ENCODE measurements around the gene PIK3C2G.

PIK3C2G gene

DNA sequence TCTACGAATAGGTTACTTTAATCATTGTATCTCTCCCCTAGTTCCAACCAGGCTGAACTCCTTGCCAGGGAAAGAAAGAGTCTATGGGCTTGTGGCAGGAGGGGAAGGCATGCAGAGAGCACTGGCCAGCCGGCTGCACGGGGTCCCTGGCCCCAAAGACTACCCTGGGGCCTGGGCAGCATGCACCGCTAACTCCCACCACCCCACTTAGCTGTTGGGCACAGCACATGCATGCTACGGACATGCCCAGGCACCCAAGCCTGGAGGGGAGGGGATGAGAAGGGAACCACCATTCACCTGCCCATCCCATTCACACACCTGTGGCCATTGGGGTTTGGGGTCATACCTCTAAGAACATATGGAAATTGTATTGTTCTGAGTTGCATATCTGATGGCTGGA lies 94.1 kb downstream of the PIK3C2G start:
- no peak for DNase-seq

DNA sequence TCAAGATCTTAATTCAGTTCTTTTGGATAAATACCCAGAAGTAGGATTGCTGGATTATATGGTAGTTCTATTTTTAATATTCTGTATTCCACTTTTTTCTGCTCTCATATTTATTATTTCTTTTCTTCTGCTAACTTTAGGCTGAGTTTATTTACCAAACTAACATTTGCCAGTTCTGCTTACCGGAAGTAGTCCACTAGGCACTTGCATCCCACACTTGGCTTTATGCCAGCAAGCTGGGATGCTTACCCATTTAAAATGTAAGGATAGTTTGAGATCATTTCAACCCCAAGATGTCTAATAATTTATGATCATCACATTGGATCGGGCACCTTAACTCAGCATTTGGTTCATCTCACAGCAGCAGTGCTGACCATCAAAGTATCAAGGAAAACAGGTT lies 96.8 kb downstream of the PIK3C2G start:
- no peak for DNase-seq

DNA sequence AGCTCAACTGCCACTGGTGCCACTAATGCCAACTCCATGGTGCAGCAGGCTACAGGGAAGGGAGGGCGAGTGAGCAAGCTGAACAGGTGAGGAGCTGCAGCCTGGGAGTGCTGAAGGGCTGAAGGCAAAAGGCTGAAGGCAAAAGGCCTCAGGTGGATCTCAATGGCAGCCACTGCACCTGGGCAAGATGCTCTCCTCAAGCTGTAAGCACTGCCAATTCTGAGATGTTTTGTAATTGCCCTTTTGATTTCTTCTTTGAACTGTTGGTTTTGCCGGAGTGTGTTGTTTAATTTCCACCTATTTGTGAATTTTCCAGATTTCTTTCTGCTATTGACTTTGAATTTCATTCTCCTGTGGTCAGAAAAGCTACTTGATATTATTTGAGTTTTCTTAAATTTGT lies 97.6 kb downstream of the PIK3C2G start:
- no peak for DNase-seq

DNA sequence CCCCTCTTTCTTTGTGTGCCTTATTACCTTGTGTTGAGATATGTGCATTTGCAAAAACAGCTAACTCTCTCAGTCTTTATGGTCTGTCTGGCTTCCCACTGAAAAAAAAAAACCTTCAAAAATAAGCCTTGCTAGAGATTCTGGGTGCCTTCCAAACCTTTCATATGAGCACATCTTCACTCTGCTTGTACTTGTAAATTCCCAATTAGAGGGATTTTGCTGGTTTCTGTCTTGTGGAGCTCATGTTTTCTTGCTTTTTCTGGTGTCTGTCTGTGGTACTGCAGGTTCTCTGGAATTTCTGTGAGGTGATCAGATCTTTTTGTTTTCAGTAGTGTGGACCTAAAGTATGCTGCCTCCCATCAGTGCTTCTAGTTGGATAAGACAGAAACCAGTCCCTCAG lies 100.1 kb downstream of the PIK3C2G start:
- DNase-seq = no peak

DNA sequence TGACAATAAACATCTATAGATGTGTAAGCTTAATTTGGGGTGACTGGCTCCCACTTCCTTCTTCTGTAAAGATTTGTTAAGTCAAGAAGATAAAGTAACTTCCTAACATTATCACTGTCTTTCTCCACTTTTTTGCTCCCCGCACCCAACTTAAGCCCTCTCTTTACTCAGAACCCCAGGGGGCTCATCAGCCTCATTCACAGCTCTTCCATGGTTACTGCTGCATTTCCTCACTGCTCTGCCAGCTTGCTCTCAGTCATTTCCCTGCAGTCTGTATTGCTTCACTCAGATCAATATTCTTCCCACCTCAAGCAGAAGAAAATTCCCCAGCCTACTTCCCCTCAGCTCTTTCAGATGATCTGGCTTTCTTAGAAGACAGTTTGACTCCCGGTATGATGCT lies 102.0 kb downstream of the PIK3C2G start:
- DNase-seq = no peak

DNA sequence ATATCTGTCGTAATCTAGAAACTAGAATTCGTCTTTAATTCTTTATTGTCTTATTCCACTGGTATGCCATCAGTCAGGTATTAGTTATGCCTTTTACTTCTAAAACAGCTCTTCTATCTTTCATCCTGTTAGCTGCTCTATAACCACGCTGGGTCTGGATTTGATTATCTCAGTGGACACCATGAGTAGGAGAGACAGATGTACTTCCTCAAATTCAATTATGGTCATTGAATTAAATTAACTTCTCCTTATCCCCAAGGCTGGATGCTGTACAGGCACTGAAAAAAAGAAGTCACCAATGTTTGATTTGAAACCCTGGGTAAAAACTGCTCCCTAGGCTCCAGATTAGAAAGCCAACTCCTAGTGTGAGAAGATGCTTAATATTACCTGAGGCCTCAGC lies 107.3 kb downstream of the PIK3C2G start:
- DNase-seq = no peak

DNA sequence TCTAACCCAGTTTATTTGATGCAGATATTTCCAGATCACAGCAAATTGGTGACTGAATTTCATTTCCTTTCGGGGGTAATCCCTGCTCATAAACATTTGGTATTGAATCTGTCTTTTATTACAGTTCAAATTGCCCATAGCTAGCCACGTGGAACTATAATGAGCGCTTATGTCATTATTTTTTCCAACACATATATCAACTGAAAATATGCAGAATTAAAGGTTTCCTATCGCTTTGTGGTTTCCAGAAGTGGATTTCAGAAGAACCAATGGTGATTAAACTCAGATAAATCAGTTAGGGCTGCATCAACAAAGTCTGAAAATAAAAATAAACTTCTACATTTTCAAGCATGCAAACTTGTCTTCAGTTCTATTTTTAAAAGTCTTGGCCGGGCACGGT lies 111.9 kb downstream of the PIK3C2G start:
- no peak for DNase-seq

DNA sequence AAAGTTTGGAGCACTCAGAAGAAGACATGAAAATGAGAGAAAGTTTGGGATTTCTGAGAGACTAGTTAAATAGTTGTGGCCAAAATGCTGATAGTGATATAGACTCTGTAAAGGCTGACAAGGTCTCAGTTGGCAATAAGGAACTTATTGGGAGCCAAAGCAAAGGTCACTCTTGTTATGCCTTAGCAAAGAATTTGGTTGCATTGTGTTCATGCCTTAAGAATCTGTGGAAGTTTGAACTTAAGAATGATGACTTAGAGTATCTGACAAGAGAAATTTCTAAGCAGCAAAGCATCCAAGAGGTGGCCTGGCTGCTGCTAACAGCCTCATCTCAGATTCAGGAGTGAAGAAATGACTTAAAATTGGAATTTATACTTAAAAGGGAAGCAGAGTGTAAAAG lies 113.8 kb downstream of the PIK3C2G start:
- DNase-seq = no peak

DNA sequence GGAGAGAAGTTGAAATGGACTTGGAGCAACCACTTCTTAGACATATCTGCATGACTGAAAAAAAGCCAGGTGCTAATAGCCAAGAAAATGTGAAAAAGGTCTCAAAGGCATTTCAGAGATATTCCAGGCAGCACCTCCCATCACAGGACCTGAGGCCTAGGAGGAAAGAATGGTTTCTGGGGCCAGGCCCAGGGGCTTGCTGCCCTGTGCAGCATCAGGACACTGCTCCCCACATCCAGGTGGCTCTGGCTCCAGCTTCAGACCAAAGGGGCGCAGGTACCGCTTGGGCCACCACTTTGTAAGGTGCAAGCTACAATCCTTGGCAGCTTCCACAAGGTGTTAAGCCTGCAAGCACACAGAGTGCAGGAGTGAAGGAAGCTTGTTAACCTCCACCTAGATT lies 114.3 kb downstream of the PIK3C2G start:
- DNase-seq = no peak

DNA sequence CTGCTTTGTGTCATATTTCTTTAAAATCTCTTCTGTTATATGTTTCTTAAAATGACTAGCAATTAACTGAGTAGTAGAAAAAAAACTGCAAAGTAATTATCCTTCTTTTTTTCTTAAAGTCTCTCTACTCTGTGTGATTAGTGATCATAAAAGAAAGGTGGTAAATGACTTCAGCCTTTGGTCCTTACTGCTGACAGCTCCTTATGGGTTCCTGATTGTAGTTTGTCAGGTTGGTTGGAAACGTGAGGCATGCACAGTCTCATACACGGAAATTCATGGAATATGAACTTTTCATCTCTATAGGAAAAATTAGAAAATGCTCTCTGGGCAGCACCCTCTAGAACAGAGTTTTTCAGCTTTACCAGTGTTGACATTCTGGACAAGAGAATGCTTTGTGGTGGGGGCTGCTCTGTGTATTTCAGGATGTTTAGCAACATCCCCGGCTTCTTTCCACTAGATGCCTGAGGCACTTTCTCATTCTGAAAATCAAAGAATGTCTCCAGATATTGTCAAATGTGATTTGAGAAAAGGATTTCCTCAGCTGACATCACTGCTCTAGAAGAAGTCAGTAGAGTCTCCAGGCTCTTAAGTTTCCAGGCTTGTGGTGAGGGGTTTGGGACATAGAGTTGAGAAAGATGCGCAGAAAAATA lies 121.0 kb downstream of the PIK3C2G start:
- no peak for DNase-seq

DNA sequence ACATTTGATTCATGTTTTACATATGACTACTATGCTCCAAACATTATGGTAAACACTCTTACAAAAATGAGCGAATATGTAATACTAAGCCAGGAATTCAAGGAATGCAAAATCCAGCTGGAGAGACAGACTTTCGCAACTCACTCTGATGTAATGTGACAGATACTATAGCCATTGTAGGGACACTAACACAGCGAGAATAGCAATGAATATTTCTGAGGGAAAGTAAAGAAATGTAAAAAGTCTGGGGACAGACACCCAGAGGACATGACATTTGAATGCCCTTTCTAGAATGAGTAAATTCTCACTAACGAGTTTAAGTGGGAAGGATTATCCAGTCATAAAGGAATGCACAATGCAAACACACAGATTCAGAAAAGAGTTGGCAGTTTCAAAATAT lies 121.9 kb downstream of the PIK3C2G start:
- no peak for DNase-seq

DNA sequence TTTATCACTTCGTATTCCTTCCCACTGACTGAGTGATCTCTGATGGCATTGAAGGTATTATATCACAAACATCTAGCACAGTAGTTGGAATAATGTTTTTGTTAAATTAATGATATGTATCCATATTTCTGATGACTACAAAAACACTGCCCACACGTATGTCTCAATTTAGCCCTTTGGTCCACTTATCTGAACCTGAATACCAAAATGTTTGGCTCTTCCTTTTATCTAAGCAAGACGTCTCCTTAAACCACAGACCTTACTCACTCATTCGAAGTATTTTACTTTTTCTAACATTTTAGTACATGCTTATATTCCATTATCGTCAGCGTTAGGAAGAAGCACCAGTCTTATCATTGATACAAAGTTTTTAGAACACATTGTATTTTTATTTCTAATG lies 126.4 kb downstream of the PIK3C2G start:
- no peak for DNase-seq

DNA sequence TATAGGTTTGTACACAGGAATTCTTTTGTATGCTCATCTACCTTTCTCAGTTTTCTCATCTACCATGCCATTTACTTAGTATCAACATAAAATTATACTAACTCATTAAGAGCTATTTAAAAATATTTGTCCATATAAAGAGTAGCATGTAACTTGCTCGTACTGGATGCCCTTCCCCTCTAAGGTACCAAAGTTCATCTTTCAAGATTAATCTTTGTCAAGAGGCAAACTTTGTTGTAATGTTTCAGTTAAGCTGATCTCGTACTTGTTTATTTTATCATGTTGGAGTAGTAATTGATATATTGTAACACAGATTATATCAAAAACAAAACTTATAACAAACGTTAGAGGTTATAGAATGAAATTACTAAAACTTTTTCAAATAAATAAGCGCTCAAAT lies 128.5 kb downstream of the PIK3C2G start:
- no peak for DNase-seq

DNA sequence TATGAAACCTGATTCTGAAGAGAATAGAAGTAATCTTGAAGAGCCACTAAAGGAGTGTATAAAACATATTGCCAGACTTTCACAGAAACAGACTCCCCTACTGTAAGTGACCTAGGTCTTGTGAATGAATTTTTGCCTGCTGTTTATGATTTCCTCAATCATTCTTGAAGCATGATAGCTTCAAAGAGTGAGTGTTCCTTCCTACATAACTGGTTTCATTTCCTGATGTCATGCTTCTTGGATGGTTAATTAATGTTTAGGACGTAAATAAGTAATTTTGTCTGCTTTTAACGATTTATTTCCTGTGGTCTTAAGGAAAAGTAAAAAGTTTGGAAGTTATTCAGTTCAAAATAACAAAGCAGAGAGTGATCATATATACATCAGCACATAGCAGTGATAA lies 129.8 kb downstream of the PIK3C2G start:
- no peak for DNase-seq

DNA sequence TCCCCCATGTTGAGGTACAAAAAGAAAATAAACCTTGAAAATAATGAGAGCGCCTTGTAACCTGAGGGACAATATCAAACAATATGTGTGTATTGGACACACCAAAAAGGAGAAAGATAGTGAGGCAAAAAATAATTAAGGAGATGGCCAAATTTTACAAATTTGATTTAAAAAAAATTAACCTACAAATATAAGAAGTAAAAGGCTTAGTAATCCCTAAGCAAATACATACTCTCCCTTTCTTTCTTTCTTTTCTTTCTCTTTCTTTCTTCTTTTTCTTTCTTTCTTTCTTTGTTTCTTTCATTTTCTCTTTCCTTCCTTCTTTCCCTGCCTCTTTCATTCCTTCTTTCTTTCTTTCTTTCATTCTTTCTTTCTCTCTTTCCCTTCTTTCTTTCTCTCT lies 133.4 kb downstream of the PIK3C2G start:
- DNase-seq = no peak

DNA sequence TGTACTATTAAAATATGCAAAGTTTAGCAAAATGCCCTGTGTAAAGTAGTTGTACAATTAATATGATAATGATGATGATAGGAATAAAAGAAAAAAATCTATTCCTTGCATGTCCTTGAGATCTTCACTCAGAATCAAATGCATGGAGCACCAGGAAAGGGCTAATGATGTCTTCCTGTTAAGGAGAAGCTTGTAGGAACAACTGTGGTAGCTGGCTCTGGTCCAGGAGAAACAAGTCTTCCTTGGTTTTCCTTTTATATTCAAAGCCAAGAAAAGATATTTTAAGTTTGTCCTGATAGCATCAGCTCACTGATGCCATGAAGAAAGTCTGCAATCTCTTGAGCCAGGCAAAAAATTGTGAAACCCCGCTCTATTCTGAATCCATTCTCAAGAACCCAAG lies 138.9 kb downstream of the PIK3C2G start:
- no peak for DNase-seq

DNA sequence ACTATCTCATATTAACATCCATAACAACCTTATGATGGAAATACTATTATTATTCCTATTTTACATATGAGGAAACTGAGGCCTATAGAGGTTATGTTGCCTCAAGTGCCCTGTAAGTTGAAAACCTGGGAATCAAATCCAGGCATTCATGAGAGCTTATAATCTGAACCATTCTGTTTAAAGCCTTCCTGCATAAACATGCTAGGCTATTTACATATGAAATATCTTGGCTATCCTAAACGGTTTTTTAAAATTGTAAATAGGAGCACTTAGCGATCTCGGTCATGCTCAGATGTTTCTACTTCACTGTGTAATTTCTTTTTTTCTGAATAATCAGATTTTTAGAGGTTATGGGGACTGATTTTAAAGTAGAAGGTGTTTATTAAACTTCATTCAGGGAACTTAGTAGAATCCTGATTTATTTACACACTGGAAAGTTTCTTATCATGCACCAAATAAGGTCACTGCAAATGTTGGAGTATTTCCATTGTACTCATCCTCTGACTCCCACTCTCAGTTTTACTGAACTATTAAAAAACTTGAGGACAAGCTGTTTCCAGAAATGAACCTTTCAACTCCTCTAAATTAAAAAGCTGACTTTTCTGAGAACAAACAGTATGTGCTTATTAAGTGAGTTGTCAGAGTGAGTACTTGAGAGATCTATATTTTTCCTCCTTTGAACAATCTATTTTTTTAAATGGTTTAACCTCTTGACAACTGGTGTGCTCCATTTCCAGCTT lies 141.7 kb downstream of the PIK3C2G start:
- no peak for DNase-seq

DNA sequence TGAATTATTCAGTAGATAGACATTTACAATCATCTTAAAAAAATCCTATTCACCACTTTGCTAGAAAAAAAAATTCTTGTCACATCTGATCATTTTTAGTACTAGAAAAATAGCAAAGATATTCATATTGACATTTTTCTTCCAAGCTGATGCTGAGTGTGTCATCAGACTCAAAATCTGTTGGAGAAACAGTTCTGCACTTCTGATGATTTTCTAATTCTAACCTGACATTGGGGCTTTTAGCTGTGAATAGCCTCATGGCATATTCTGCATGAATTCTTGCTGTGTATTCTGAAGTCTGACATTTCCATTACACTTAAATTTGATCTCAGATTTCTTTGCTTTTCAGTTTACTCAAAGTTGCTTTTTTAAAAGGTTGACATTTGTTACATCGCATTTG lies 150.1 kb downstream of the PIK3C2G start:
- DNase-seq = no peak

DNA sequence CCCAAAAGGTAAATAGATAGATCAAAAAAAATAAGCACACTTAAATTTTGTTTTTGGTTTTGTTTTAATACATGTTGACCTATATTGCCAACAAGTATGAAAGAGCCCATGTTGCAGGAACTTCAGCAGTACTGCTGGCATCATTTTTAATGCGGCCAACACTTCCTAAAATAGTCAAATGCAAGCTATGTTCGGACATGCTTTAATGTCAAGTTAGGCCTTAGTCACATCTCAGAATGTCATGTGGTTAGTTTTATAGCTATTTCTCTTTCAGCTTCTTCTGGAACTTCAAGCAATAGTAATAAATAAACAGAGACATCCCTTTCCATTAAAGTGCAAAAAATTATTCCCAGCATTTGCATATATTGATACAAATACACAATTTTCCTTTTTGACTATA lies 153.4 kb downstream of the PIK3C2G start:
- DNase-seq = no peak

DNA sequence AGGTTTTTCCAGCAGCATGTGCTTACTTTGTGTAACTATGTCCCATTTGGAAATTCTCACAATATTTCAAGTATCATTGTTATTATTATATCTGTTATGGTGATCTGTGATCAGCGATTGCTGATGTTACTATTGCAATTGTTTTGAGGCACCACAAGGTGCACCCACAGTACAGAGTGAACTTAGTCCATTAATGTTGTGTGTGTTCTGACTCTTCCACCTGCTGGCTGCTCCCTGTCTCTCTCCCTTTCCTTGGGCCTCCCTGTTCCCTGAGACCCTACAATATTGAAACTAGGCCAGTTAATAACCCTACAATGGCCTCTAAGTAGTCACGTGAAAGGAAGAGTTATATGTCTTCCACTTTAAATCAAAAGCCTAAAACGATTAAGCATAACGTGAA lies 153.9 kb downstream of the PIK3C2G start:
- no peak for DNase-seq

DNA sequence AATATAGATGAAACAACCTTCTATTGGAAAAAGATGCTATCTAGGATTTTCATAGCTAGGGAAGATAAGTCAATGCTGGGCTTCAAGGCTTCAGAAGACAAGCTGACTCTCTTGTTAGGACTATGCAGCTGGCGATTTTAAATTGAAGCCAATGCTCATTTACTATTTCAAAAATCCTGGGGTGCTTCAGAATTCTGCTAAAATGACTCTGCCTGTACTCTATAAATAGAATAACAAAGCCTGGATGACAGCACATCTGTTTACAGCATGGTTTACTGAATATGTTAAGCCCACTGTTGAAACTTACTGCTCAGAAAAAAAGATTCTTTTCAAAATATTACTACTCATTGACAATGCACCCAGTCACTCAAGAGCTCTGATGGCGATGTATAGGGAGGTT lies 155.1 kb downstream of the PIK3C2G start:
- DNase-seq = no peak

DNA sequence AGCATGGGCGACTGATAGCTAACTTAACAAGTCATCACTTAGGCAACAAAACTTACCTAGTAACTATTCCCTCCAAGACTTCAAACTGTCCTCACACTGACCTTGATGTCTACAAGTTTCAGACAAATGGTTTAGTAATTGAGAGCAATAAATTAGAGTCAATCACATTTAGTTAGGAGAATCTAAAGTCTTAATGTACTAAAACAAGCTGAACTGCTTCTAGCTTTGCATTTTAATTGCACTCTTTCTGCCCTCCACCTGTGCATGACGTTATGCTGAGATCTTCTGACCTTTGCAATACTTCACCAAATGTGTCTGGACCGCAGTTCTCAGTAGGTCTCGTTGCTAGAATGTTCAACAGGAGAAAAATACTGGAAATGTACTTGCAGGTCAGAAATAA lies 158.0 kb downstream of the PIK3C2G start:
- no peak for DNase-seq

DNA sequence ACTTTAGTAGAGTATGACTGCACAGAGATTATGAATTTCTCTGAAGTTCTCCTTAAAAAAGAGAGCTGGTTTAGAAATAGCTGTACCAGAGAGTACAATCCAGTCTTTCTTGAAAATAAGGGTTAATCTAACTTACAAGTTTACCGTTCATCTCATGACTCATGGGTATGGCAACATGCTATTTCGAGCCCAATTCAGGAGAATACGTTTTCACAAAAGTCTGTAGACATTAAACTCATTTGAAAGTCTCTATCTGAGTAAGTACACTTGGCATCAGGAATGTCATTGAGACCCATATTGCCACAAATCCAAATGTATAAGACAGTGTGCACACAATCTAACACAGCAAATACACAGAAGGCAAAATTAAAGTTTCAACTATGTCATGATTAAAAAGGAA lies 160.5 kb downstream of the PIK3C2G start:
- no peak for DNase-seq

DNA sequence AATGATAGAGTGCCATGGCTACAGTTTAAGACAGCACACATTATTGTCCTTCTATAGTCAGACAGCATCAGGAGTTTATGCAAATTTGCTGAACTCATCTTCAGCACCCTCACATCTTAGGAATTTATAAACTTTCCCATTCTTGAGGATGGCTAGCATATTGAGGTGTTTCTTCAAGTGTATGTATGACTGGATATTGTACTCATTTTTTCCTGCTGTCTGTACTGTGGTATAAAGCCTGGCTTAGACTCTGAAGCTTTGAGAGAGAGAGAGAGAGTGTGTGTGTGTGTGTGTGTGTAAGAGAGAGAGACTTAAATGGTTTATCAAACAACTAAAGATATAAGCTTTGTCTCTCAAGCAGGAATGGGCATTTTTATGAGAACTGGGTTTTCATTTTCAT lies 161.6 kb downstream of the PIK3C2G start:
- DNase-seq = no peak

DNA sequence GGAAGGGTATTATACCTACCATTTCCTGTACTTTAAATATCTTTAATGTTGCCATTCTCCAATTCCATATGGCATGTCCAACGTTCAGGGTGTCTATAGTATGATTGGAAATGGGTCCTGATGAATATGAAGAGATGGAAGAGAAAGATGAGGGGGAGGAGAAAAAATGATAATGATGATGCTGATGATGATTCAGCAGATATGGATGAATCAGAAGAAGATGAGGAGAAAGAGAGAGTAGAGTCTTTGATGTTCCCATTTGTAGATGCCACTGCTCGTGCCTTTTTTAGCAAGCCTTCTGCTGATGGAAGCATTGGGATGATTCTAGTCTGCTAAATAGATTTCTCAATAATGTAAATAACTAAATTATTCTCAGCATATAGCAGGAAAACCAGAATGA lies 163.5 kb downstream of the PIK3C2G start:
- no peak for DNase-seq

Measured in activated CD4-positive, alpha-beta T cell treated with anti-CD3 and anti-CD28 coated beads, Interleukin-2, amount 50 U/mL, for 48 hours (primary cell).